ENCODE data around the gene ADGRL4. TPM values are rescaled to one million over a fixed set of nuclear protein-coding genes. Genes with fewer than 3 reads are reported as not detected.
"Not testable (repeated sequence)": the region's sequence is repeated elsewhere in the genome, so short reads cannot be mapped to it uniquely, and the experiment has no call there.

Gene ADGRL4
- total RNA-seq, 4 donors from 2014 or later = 7.6 to 26.5 (median 22.4) TPM

GRCh38 chr1:78987042-78987441 is 19.5 kb downstream of the ADGRL4 start:
- Histone ChIP-seq H3K4me3 (replicated peaks in 1 of 3) (no peak overlapping the region), H3K4me1 (no peaks in the 10 kb centered on the region), H3K9me3 (no peaks in the 10 kb centered on the region), H3K36me3 (no peaks in the 10 kb centered on the region), H3K27me3 (no peaks in the 10 kb centered on the region), H3K27ac (no peak overlapping the region)
- DNase-seq = no peak
- TF ChIP-seq POLR2A (IDR thresholded peaks at IDR 0.05) (no peak), CTCF (IDR thresholded peaks at IDR 0.05) (no peak)
- intact Hi-C loops (cut with DNase I) = no loop called here
- WGBS, 2 donors = 62 to 85% methylated on average over 2 of the region's 2 CpGs

DNA sequence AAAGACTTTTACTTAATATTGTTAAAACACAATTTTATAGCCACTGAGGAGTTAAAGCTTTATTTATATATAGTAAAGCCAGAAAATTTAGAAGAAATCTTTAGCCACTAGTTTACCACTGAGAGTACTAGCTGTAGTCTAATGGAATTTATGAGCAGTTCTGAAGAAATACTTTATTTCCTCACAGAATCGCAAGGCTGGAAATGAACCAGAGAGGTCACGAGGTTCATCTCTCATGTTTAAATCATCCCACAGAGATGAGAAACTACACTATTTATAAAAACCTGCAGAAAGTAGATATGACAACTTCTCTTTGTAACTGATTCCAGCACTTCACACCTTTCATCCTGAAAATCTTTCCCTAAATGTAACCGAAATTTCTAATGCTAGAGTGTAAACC is 26.0 kb downstream of the ADGRL4 start:
- Histone ChIP-seq H3K27me3 (no peaks in the 10 kb centered on the region), H3K36me3 (no peaks in the 10 kb centered on the region), H3K4me1 (no peaks in the 10 kb centered on the region), H3K27ac (no peak overlapping the region), H3K9me3 (no peaks in the 10 kb centered on the region), H3K4me3 (replicated peaks in 1 of 3) (no peak overlapping the region)
- DNase-seq = no peak
- no peak for TF ChIP-seq CTCF (IDR thresholded peaks at IDR 0.05)
- no peak for TF ChIP-seq POLR2A (IDR thresholded peaks at IDR 0.05)
- intact Hi-C loops (cut with DNase I) = no loop called here
- 73 to 78% methylated on average over 3 of the region's 3 CpGs for WGBS, 2 donors

GRCh38 chr1:78972723-78973122 is 33.8 kb downstream of the ADGRL4 start:
- H3K4me3 ChIP-seq (replicated peaks in 1 of 3) = no peak overlapping the region
- H3K27ac ChIP-seq = no peak overlapping the region
- no peaks in the 10 kb centered on the region for H3K27me3 ChIP-seq
- TF ChIP-seq POLR2A (IDR thresholded peaks at IDR 0.05) (no peak), CTCF (IDR thresholded peaks at IDR 0.05) (no peak)
- H3K36me3 ChIP-seq = no peaks in the 10 kb centered on the region
- H3K4me1 ChIP-seq = no peaks in the 10 kb centered on the region
- intact Hi-C loops (cut with DNase I) = no loop called here
- 79 to 93% methylated on average over 2 of the region's 2 CpGs for WGBS, 2 donors
- H3K9me3 ChIP-seq = no peaks in the 10 kb centered on the region
- DNase-seq = no peak

DNA sequence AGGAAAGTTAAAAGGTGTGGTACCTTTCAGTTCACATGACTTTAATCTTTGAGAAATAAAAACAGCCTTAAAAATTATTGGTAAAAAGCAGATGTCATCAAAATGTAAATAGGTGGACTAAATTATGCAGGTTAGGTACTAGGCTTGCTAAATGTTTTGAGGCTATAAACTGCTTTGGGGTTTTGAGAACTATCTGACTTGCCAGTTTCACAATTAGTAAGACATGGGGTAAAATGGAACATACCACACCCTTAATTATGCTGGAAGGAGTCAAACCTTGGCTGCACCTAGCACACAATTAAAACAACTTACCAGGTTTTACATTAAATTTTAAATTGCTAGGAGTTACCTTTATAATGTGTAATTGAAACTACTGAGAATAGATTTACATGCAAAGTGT is 39.4 kb downstream of the ADGRL4 start:
- H3K4me1 ChIP-seq; DNase-seq; H3K36me3 ChIP-seq; H3K4me3 ChIP-seq (replicated peaks in 1 of 3); H3K27ac ChIP-seq; intact Hi-C loops (cut with DNase I); H3K9me3 ChIP-seq; H3K27me3 ChIP-seq: not testable (repeated sequence)

DNA sequence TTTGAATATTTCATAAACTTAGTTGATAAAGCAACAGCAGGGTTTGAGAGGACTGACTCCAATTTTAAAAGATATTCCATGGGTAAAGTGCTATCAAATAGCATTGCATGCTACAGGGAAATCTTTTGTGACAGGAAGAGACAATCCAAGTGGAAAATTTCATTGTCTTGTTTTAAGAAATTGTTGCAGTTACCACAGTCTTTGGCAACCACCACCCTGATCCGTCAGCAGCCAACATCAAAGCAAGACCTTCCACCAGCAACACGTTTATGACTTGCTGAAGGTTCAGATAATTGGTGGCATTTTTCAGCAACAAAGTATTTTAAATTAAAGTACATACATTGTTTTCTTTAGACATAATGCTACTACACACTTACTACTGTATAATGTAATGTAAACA is 47.8 kb downstream of the ADGRL4 start:
- Histone ChIP-seq H3K36me3 (no peaks in the 10 kb centered on the region), H3K4me3 (replicated peaks in 1 of 3) (no peak overlapping the region), H3K4me1 (no peaks in the 10 kb centered on the region), H3K27ac (no peak overlapping the region), H3K27me3 (no peaks in the 10 kb centered on the region), H3K9me3 (no peaks in the 10 kb centered on the region)
- intact Hi-C loops (cut with DNase I) = no loop called here
- WGBS, 2 donors = 33 to 39% methylated on average over 2 of the region's 2 CpGs
- no peak for DNase-seq
- TF ChIP-seq POLR2A (IDR thresholded peaks at IDR 0.05) = no peak
- no peak for TF ChIP-seq CTCF (IDR thresholded peaks at IDR 0.05)

DNA sequence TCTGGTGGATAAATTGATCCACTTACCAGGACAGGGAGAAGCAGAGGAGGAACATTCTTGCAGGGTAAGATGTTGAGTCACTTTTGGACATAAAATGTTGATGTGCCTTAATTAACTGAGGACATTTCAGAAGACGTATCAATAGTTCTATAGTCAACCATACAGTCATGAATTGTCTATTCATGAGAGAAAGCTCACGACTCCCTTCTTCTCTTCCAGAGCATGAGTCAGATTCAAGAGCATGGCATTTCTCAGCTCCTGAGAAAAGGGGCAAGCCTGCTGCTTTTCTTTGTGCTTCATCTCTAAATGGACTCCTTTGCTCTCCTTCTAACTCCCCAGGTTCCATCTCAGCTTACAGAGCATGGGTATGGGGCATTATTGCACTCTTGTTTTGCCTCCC is 55.7 kb downstream of the ADGRL4 start:
- Histone ChIP-seq H3K36me3 (no peaks in the 10 kb centered on the region), H3K4me1 (no peaks in the 10 kb centered on the region), H3K27me3 (no peaks in the 10 kb centered on the region), H3K27ac (no peak overlapping the region), H3K9me3 (no peaks in the 10 kb centered on the region), H3K4me3 (replicated peaks in 1 of 3) (no peak overlapping the region)
- intact Hi-C loops (cut with DNase I) = no loop called here
- TF ChIP-seq POLR2A (IDR thresholded peaks at IDR 0.05) (no peak), CTCF (IDR thresholded peaks at IDR 0.05) (no peak)
- 90 to 91% methylated on average over 2 of the region's 2 CpGs for WGBS, 2 donors
- DNase-seq = no peak

Measured in thyroid gland (tissue), 4 donors.